Right renal pelvis (tissue), 4 donors: ENCODE measurements around the gene PRKCA. TPM values are rescaled to one million over a fixed set of nuclear protein-coding genes. Genes with fewer than 3 reads are reported as not detected.
"Not testable (repeated sequence)": the region's sequence is repeated elsewhere in the genome, so short reads cannot be mapped to it uniquely, and the experiment has no call there.

Experiments
- DNase-seq, 4 donors: peaks; one replicate each; pipeline ENCODE4 v3.0.0-alpha.2; 2013; ENCODE audit warnings: low read depth in 4 of 4, low spot score in 3 of 4, missing footprints in 1 of 4
- polyA plus RNA-seq, 4 donors: library from polyadenylated mRNA; unstranded; fragments of 120-200 nt; gene quantifications; one replicate each; pipeline ENCODE4 v1.2.1, GENCODE V29; 2013; ENCODE audit not compliant: insufficient read length in 4 of 4

Gene PRKCA
- polyA plus RNA-seq, 4 donors = 20.9 to 25.9 (median 24.5) TPM

GRCh38 chr17:66476014-66476413, 173.6 kb downstream of the PRKCA start:
- DNase-seq = no peak

- DNase-seq = no peak
These were observed 175.3 kb downstream of the PRKCA start for GRCh38 chr17:66477615-66478283.

- DNase-seq = not testable (repeated sequence)
These were observed 176.9 kb downstream of the PRKCA start for GRCh38 chr17:66479230-66479889.

GRCh38 chr17:66480243-66480642, 177.8 kb downstream of the PRKCA start:
- no peak for DNase-seq

GRCh38 chr17:66480802-66481201, 178.4 kb downstream of the PRKCA start:
- no peak for DNase-seq

- DNase-seq = no peak
These were observed 178.9 kb downstream of the PRKCA start for GRCh38 chr17:66481271-66481670.

GRCh38 chr17:66483906-66484305, 181.5 kb downstream of the PRKCA start:
- DNase-seq = no peak

GRCh38 chr17:66485309-66485947, 183.0 kb downstream of the PRKCA start:
- no peak for DNase-seq

- DNase-seq = no peak
These were observed 184.7 kb downstream of the PRKCA start for GRCh38 chr17:66487121-66487520.

GRCh38 chr17:66487981-66488468, 185.6 kb downstream of the PRKCA start:
- DNase-seq = no peak

- DNase-seq = no peak
These were observed 186.5 kb downstream of the PRKCA start for GRCh38 chr17:66488864-66489263.

- DNase-seq = not testable (repeated sequence)
These were observed 187.2 kb downstream of the PRKCA start for GRCh38 chr17:66489576-66489975.

GRCh38 chr17:66491213-66491612, 188.8 kb downstream of the PRKCA start:
- DNase-seq = no peak

- DNase-seq = no peak
These were observed 189.3 kb downstream of the PRKCA start for GRCh38 chr17:66491665-66492064.

GRCh38 chr17:66492080-66492479, 189.7 kb downstream of the PRKCA start:
- no peak for DNase-seq

- DNase-seq = no peak
These were observed 190.2 kb downstream of the PRKCA start for GRCh38 chr17:66492561-66493005.

GRCh38 chr17:66493283-66494019, 191.0 kb downstream of the PRKCA start:
- DNase-seq = no peak

- no peak for DNase-seq
These were observed 191.8 kb downstream of the PRKCA start for GRCh38 chr17:66494023-66494803.

- DNase-seq = no peak
These were observed 192.6 kb downstream of the PRKCA start for GRCh38 chr17:66495035-66495434.

GRCh38 chr17:66496306-66496705, 193.9 kb downstream of the PRKCA start:
- DNase-seq = no peak
